Measurements from ENCODE around the gene WIPF3. TPM values are rescaled to one million over a fixed set of nuclear protein-coding genes. Genes with fewer than 3 reads are reported as not detected.

Gene WIPF3
- total RNA-seq, 6 experiments from 2014 or later: not detected

DNA sequence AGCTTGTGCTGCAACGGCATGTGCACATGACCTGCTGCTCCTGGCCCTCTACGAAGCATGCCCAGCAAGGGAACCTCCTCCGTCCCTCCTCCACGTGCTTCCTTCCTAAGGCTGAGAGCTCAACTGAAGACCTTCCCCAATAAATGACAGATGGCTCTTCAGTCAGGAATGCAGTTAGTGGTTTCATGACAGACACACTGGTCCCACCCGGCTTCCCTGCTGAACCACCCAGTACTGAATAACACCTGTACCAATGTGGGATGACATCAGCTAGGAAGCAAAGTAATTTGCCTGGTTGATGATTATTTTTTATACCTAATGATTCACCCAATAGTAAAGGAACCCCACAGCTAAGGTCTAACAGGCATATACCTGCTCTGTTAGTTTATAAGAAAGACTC is 114.2 kb downstream of the WIPF3 start:
- Mint-ChIP-seq H3K36me3 (ENCODE audit: low read depth) (peaks cover 31% of the 10 kb centered on the region), H3K9me3 (no peaks in the 10 kb centered on the region)

DNA sequence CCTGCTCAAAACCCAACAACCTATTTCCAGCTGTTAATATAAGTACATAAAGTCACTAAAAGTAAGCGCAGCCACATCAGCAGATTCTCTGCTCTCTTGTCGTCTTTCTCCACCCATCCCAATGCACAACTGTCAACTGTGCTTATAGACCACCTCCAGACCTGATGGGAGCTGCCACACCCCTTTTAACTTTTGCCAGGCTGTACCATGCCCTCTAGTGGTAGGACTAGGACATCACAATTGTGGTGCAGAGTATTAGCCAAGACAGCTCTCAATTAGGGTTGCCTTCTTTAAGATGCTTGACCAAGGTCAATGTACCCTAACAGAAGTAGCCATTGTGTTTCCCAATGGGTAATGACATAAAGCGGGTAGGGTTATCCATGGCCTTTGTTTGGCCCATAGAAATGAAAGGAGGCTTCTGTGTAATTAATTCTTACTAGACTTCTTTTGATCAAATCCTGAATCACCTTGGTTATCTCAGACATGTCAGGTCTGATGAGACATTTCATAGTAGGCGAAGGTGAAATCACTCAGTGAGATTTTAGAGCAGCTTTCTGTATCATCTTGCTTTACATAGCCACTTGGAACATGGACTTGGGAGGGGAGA is 115.2 kb downstream of the WIPF3 start:
- peak; percentile 54 for DNase-seq
- Mint-ChIP-seq H3K4me3 (no peak overlapping the region), H3K27ac (peak overlapping the region; percentile 4; the same call in 1 of the 2 replicates), H3K4me1 (ENCODE audit: low read depth) (no peaks in the 10 kb centered on the region), H3K27me3 (ENCODE audit: insufficient read depth) (peaks cover 2% of the 10 kb centered on the region; the same call in 1 of the 2 replicates), H3K9me3 (no peaks in the 10 kb centered on the region), H3K36me3 (ENCODE audit: low read depth) (peaks cover 31% of the 10 kb centered on the region)
- TF ChIP-seq, protein P1, sequence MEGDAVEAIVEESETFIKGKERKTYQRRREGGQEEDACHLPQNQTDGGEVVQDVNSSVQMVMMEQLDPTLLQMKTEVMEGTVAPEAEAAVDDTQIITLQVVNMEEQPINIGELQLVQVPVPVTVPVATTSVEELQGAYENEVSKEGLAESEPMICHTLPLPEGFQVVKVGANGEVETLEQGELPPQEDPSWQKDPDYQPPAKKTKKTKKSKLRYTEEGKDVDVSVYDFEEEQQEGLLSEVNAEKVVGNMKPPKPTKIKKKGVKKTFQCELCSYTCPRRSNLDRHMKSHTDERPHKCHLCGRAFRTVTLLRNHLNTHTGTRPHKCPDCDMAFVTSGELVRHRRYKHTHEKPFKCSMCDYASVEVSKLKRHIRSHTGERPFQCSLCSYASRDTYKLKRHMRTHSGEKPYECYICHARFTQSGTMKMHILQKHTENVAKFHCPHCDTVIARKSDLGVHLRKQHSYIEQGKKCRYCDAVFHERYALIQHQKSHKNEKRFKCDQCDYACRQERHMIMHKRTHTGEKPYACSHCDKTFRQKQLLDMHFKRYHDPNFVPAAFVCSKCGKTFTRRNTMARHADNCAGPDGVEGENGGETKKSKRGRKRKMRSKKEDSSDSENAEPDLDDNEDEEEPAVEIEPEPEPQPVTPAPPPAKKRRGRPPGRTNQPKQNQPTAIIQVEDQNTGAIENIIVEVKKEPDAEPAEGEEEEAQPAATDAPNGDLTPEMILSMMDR (IDR thresholded peaks at IDR 0.05): peak; percentile 98

More for the DNA sequence above, 114.2 kb downstream of the WIPF3 start:
- H3K27ac Mint-ChIP-seq: no peak overlapping the region
- DNase-seq: no peak
- H3K4me1 Mint-ChIP-seq (ENCODE audit: low read depth): peaks cover 9% of the 10 kb centered on the region
- H3K27me3 Mint-ChIP-seq (ENCODE audit: insufficient read depth): peaks cover 3% of the 10 kb centered on the region
- TF ChIP-seq, protein P1 (IDR thresholded peaks at IDR 0.05): no peak
- H3K4me3 Mint-ChIP-seq: no peak overlapping the region

DNA sequence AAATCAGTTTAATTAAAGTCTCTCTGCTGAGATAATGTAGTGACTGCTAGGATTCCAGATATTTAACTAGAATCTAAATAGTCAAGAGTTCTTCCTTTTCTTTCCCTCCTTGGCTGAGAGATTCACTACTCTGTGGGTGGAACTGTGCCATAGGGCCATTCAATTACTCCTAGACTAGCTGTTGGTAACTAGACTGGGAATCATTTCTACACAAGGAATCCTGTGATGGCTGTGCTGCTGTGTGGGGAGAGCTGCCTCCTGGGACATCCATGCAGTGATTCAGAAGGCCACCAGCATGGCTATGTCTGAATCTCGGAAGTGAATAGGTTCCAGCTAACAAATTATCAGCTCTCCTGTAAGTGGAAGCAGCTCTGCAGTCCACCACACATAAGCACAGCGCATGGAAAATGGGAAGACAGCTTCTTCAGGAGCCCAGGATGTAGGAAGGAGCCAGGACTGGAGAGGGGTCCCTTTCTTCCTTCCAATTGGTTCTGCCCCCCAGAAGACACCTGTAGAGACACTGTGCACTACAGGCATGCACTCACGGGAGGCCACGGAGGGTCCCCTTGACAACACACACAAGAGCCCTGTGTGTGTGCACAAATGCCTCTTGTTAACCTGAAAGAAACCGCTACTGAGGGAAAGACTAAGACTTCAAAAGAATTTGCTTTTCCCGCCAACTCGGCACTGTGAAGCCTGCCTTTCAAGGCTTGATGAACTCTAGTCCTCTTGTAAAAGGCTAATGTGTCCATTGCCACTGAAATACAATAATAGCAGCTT is 116.8 kb downstream of the WIPF3 start:
- Mint-ChIP-seq H3K9me3 (no peaks in the 10 kb centered on the region), H3K36me3 (ENCODE audit: low read depth) (peaks cover 31% of the 10 kb centered on the region), H3K4me3 (no peak overlapping the region), H3K27me3 (ENCODE audit: insufficient read depth) (peaks cover 2% of the 10 kb centered on the region; the same call in 1 of the 2 replicates), H3K27ac (no peak overlapping the region), H3K4me1 (ENCODE audit: low read depth) (no peaks in the 10 kb centered on the region)
- TF ChIP-seq, protein P1 (IDR thresholded peaks at IDR 0.05): no peak
- DNase-seq: no peak

DNA sequence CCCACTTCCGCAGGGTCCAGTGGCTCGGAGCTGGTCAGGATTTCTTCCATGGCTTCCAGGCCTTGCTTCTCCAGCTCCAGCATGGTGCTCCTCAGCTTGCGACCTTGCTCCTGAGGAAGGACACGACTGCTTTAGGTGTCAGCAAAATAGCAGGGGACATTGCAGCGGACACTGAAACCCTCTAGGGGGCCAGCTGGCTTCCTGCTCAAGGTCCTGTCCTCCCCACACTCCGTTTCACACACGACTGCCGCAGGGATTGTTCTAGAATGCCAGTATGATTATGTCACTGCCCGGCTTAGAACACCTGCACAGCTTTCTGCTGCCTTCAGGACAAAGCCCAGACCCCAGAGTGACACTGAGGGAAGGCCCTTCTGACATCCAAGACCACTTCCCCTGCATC is 117.7 kb downstream of the WIPF3 start:
- Mint-ChIP-seq H3K36me3 (ENCODE audit: low read depth) (peaks cover 29% of the 10 kb centered on the region), H3K9me3 (no peaks in the 10 kb centered on the region)
- TF ChIP-seq, protein P1 (IDR thresholded peaks at IDR 0.05): no peak

DNA sequence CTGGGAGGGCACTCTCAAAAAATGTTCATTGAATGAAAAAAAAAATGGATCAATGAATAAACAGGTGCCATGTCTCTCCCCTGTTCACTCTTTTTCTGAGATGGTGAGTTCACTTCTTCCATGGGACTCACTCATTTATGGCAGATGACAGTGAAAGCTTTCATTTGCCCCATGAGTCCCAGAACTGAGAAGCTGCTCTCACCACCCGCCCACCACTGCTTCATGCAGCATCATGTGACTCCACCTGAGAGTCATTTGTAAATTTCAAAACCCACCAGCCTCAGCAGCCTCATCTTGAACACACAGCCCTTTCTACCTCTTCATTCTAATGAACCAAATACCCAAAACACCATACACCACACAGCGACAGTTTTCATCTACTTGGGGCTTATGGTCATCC is 118.4 kb downstream of the WIPF3 start:
- H3K27ac Mint-ChIP-seq: no peak overlapping the region; the same call in 1 of the 2 replicates
- peaks cover 2% of the 10 kb centered on the region; the same call in 1 of the 2 replicates for H3K27me3 Mint-ChIP-seq (ENCODE audit: insufficient read depth)
- H3K9me3 Mint-ChIP-seq: no peaks in the 10 kb centered on the region
- no peak overlapping the region for H3K4me3 Mint-ChIP-seq
- no peak for DNase-seq
- TF ChIP-seq, protein P1 (IDR thresholded peaks at IDR 0.05): no peak
- H3K36me3 Mint-ChIP-seq (ENCODE audit: low read depth): peaks cover 22% of the 10 kb centered on the region
- no peaks in the 10 kb centered on the region for H3K4me1 Mint-ChIP-seq (ENCODE audit: low read depth)

More for the DNA sequence above, 117.7 kb downstream of the WIPF3 start:
- DNase-seq: no peak
- H3K27me3 Mint-ChIP-seq (ENCODE audit: insufficient read depth): peaks cover 2% of the 10 kb centered on the region; the same call in 1 of the 2 replicates
- no peak overlapping the region for H3K27ac Mint-ChIP-seq
- H3K4me3 Mint-ChIP-seq: no peak overlapping the region
- no peaks in the 10 kb centered on the region for H3K4me1 Mint-ChIP-seq (ENCODE audit: low read depth)

Measured in HFFc6 (cell line).